B cell (primary cell): ENCODE results near the gene PLA2G1B. TPM values are rescaled to one million over a fixed set of nuclear protein-coding genes. Genes with fewer than 3 reads are reported as not detected.

Experiments
- ATAC-seq: fragments of 200-7000 bp; cut with Tn5 transposase; one replicate; pipeline ENCODE4 v1.10.0; 2021; ENCODE audit warnings: low read depth, mild to moderate bottlenecking, moderate number of reproducible peaks, moderate library complexity
- CTCF ChIA-PET: fragments of 350-600 bp; sonication (Branson Sonifier 250); formaldehyde crosslinking; loops from one replicate; lab custom pipeline; 2021; ENCODE audit warnings: antibody characterized with exemption, inconsistent platforms; lab: Charles Lee
- POLR2A ChIA-PET: fragments of 350-600 bp; sonication (Branson Sonifier 250); formaldehyde crosslinking; loops from one replicate; lab custom pipeline; 2021; ENCODE audit warnings: antibody characterized with exemption; lab: Charles Lee
- DNase-seq: peaks from one replicate; pipeline ENCODE4 v3.0.0; 2013
- H2AFZ ChIP-seq: 2 replicates; pipeline ENCODE4 v1.6.1; 2012; ENCODE audit warnings: mild to moderate bottlenecking, low read depth, low read length; ENCODE audit not compliant: insufficient read depth, poor library complexity, severe bottlenecking
- H3K27ac ChIP-seq, 2 donors: 1 replicate in 1 of 2; 2 replicates in 1 of 2; pipeline ENCODE4 v1.5.1; 2012 to 2013; ENCODE audit warnings: low read length in 2 of 2, mild to moderate bottlenecking in 2 of 2, moderate library complexity in 1 of 2
- H3K27me3 ChIP-seq, 4 experiments: fragments of 200-600 bp in 1 of 4; sonication (generic) in 1 of 4; replicated peaks in 1 of 4; 1 replicate in 2 of 4; 2 replicates in 2 of 4; pipeline versions ENCODE4 v1.6.1 to v1.7.0; 2013 to 2016; ENCODE audit warnings: low read length in 3 of 4, mild to moderate bottlenecking in 2 of 4, mixed read lengths in 1 of 4, moderate library complexity in 1 of 4; ENCODE audit not compliant: insufficient read depth in 4 of 4, control insufficient read depth in 3 of 4; ENCODE audit errors: control extremely low read depth in 1 of 4
- H3K36me3 ChIP-seq, 2 experiments: replicated peaks in 1 of 2; 1 replicate in 1 of 2; 2 replicates in 1 of 2; pipeline versions ENCODE4 v1.6.1 to v1.7.1; 2013; ENCODE audit warnings: low read length in 1 of 2; ENCODE audit not compliant: insufficient read depth in 2 of 2, control insufficient read depth in 1 of 2; ENCODE audit errors: control extremely low read depth in 1 of 2, extremely low read depth in 1 of 2
- H3K4me1 ChIP-seq, 2 donors: fragments of 200-600 bp in 1 of 2; sonication (generic) in 1 of 2; 1 replicate in 1 of 2; 2 replicates in 1 of 2; pipeline versions ENCODE4 v1.5.1 to v1.6.1; 2013 to 2017; ENCODE audit warnings: low read length in 2 of 2; ENCODE audit not compliant: control insufficient read depth in 2 of 2, insufficient read depth in 2 of 2
- H3K4me2 ChIP-seq: replicated peaks from 2 replicates; pipeline ENCODE3; 2012; ENCODE audit warnings: mild to moderate bottlenecking, low read depth, low read length; ENCODE audit not compliant: poor library complexity, severe bottlenecking
- H3K4me3 ChIP-seq, 5 experiments: fragments of 200-600 bp in 1 of 5; sonication (generic) in 1 of 5; 1 replicate in 3 of 5; 2 replicates in 2 of 5; pipeline versions ENCODE4 v1.5.1 to v1.7.0; 2011 to 2016; ENCODE audit warnings: low read length in 4 of 5, mild to moderate bottlenecking in 4 of 5, low read depth in 2 of 5, control low read depth in 1 of 5, moderate library complexity in 1 of 5; ENCODE audit not compliant: insufficient read depth in 1 of 5; ENCODE audit errors: control extremely low read depth in 1 of 5, extremely low read depth in 1 of 5
- H3K79me2 ChIP-seq: fragments of 200-600 bp; sonication (generic); one replicate; pipeline ENCODE4 v1.6.0; 2016; ENCODE audit warnings: low read length; ENCODE audit not compliant: control insufficient read depth, insufficient read depth
- H3K9ac ChIP-seq: fragments of 200-600 bp; sonication (generic); 2 replicates; pipeline ENCODE4 v1.6.1; 2017; ENCODE audit warnings: mild to moderate bottlenecking, low read length, moderate library complexity
- H3K9me3 ChIP-seq, 3 donors: one replicate each; pipeline versions ENCODE4 v1.6.1 to v1.7.1; 2013; ENCODE audit warnings: low read length in 2 of 3; ENCODE audit not compliant: control insufficient read depth in 2 of 3, insufficient read depth in 1 of 3; ENCODE audit errors: control extremely low read depth in 1 of 3
- H4K20me1 ChIP-seq: 2 replicates; pipeline ENCODE4 v1.6.0; 2012; ENCODE audit warnings: mild to moderate bottlenecking, low read length; ENCODE audit not compliant: insufficient read depth, control insufficient read depth, poor library complexity, severe bottlenecking
- H3K27ac Mint-ChIP-seq: one replicate; pipeline ENCODE4 v1.8.0; 2021; ENCODE audit warnings: mixed read lengths
- H3K27me3 Mint-ChIP-seq: one replicate; pipeline ENCODE4 v1.8.0; 2021; ENCODE audit warnings: mixed read lengths
- H3K4me1 Mint-ChIP-seq: one replicate; pipeline ENCODE4 v1.8.0; 2021; ENCODE audit warnings: mixed read lengths
- H3K4me3 Mint-ChIP-seq: one replicate; pipeline ENCODE4 v1.8.0; 2021; ENCODE audit warnings: mixed read lengths
- H3K9me3 Mint-ChIP-seq: one replicate; pipeline ENCODE4 v1.8.0; 2022; ENCODE audit warnings: mixed read lengths; ENCODE audit not compliant: insufficient read depth
- EZH2 ChIP-seq: IDR thresholded peaks from 2 replicates; pipeline ENCODE4 v1.6.1; 2012; ENCODE audit warnings: borderline replicate concordance, low read depth, mild to moderate bottlenecking, moderate library complexity, low read length; ENCODE audit not compliant: insufficient read depth, poor library complexity, severe bottlenecking
- whole genome bisulfite sequencing: methylation state at CpG from one replicate; pipeline ENCODE4 v1.1.5; 2013; ENCODE audit warnings: missing lambda C conversion rate; ENCODE audit not compliant: insufficient coverage; 5-methylcytosine and 5-hydroxymethylcytosine counted together
- intact Hi-C: fragments of 100-400 bp; cut with micrococcal nuclease; formaldehyde crosslinking; loops from one replicate; pipeline ENCODE4 v1.10.0; 2022
- polyA plus RNA-seq: library from polyadenylated mRNA; depleted of rRNA; stranded (reverse); fragments of >200 nt; gene quantifications from 2 replicates; pipeline ENCODE4 v1.2.3, GENCODE V29; 2012
- total RNA-seq, 2 donors: library from RNA; stranded (reverse); fragments of 120-200 nt in 1 of 2; gene quantifications; 1 replicate in 1 of 2; 2 replicates in 1 of 2; pipeline versions ENCODE4 v1.2.3 to v1.2.4, GENCODE V29; 2013 to 2022
- TF ChIP-seq, protein P1 (sequence below): fragments of 200-600 bp; IDR thresholded peaks from one replicate; pipeline ENCODE4 v1.8.0; 2022; ENCODE audit warnings: antibody characterized with exemption, mild to moderate bottlenecking

The PLA2G1B gene
- total and polyA plus RNA-seq, 2 donors (not counting 1 experiment from before 2014, with no cell fraction given): not detected

DNA sequence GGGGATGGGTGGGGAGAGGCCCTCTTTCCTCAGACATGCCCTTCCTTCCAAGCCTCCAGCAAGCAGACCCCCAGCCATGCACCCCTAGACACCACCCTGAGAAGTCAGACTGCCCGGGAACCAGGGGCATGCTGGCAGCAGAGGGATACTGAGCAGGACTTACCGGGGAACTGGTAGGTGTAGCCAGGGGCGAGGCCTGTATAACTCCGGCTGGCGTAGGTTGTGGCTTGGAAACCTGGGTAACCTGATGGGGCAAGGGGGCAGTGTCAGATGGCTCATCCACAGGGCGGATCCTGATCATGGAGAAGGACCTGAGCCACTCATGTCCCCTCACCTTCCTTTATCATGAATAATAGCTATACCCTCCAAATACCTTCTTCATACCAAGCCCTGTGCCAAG lies 25.6 kb upstream of the PLA2G1B start:
- Mint-ChIP-seq H3K9me3 (no peaks in the 10 kb centered on the region), H3K27me3 (peaks cover 33% of the 10 kb centered on the region), H3K27ac (no peak overlapping the region), H3K4me1 (no peaks in the 10 kb centered on the region), H3K4me3 (no peak overlapping the region)
- H3K9ac ChIP-seq: no peak overlapping the region
- H3K4me3 ChIP-seq: no peak overlapping the region
- ChIA-PET CTCF (no interaction called here), POLR2A (no interaction called here)
- no peak overlapping the region for H3K27ac ChIP-seq
- H3K79me2 ChIP-seq: no peaks in the 10 kb centered on the region
- H3K36me3 ChIP-seq: no peaks in the 10 kb centered on the region
- H4K20me1 ChIP-seq: no peaks in the 10 kb centered on the region
- no CpG with 5 or more reads among the region's 6 CpGs for WGBS
- no peak overlapping the region for H2AFZ ChIP-seq
- peaks cover 0 to 11% (median 4%) of the 10 kb centered on the region in 4 experiments for H3K27me3 ChIP-seq
- no peak overlapping the region for H3K4me2 ChIP-seq
- intact Hi-C loops: no loop called here
- no peaks in the 10 kb centered on the region for H3K4me1 ChIP-seq
- DNase-seq (no peak), ATAC-seq (no peak)
- no peaks in the 10 kb centered on the region for H3K9me3 ChIP-seq
- TF ChIP-seq, protein P1, sequence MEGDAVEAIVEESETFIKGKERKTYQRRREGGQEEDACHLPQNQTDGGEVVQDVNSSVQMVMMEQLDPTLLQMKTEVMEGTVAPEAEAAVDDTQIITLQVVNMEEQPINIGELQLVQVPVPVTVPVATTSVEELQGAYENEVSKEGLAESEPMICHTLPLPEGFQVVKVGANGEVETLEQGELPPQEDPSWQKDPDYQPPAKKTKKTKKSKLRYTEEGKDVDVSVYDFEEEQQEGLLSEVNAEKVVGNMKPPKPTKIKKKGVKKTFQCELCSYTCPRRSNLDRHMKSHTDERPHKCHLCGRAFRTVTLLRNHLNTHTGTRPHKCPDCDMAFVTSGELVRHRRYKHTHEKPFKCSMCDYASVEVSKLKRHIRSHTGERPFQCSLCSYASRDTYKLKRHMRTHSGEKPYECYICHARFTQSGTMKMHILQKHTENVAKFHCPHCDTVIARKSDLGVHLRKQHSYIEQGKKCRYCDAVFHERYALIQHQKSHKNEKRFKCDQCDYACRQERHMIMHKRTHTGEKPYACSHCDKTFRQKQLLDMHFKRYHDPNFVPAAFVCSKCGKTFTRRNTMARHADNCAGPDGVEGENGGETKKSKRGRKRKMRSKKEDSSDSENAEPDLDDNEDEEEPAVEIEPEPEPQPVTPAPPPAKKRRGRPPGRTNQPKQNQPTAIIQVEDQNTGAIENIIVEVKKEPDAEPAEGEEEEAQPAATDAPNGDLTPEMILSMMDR: no peak
- TF ChIP-seq EZH2: no peak

DNA sequence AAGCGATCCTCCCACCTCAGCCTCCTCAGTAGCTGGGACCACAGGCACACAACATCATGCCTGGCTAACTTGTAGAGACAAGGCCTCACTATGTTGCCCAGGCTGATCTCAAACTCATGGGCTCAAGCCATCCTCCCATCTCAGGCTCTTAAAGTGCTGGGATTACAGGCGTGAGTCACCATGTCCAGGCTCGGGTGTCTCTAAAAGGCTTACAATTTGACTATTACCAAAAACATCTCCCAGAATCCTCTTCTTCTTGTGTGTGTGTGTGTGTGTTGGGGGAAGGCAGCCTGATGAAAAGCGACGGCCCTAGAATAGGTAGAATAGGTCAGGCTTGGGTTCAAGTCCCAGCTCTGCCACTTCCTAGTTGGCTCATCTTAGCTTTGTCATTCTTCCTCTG lies 24.5 kb upstream of the PLA2G1B start:
- Histone ChIP-seq H4K20me1 (no peaks in the 10 kb centered on the region), H3K4me3 (no peak overlapping the region), H3K27ac (no peak overlapping the region), H3K79me2 (no peaks in the 10 kb centered on the region), H2AFZ (no peak overlapping the region), H3K4me2 (no peak overlapping the region), H3K9me3 (no peaks in the 10 kb centered on the region), H3K36me3 (no peaks in the 10 kb centered on the region), H3K9ac (no peak overlapping the region), H3K4me1 (no peaks in the 10 kb centered on the region), H3K27me3 (peaks cover 0 to 9% (median 2%) of the 10 kb centered on the region in 4 experiments)
- no peaks in the 10 kb centered on the region for H3K9me3 Mint-ChIP-seq
- peaks cover 33% of the 10 kb centered on the region for H3K27me3 Mint-ChIP-seq
- CTCF ChIA-PET: no interaction called here
- no peak overlapping the region for H3K27ac Mint-ChIP-seq
- ATAC-seq (no peak), DNase-seq (no peak)
- 100% methylated on average over 1 of the region's 5 CpGs for WGBS
- intact Hi-C loops: no loop called here
- TF ChIP-seq EZH2: no peak
- TF ChIP-seq, protein P1: no peak
- H3K4me3 Mint-ChIP-seq: no peak overlapping the region
- no peaks in the 10 kb centered on the region for H3K4me1 Mint-ChIP-seq
- POLR2A ChIA-PET: no interaction called here
